Common myeloid progenitor, CD34-positive (primary cell): ENCODE measurements around the gene CAMTA1.

Experiments
- CTCF ChIA-PET: fragments of 350-600 bp; sonication (Branson Sonifier 250); formaldehyde crosslinking; loops from one replicate; lab custom pipeline; 2021; ENCODE audit warnings: antibody characterized with exemption; lab: Charles Lee
- POLR2A ChIA-PET: fragments of 350-600 bp; sonication (Branson Sonifier 250); formaldehyde crosslinking; loops from one replicate; lab custom pipeline; 2021; ENCODE audit warnings: antibody characterized with exemption; lab: Charles Lee
- DNase-seq, 3 donors: peaks; one replicate each; pipeline versions ENCODE4 v3.0.0 to v3.0.0-alpha.2; 2013
- H3K27ac ChIP-seq, 2 experiments: 1 replicate in 1 of 2; 2 replicates in 1 of 2; pipeline ENCODE4 v1.7.0; 2013; ENCODE audit warnings: inconsistent platforms in 2 of 2, low read length in 2 of 2, mild to moderate bottlenecking in 2 of 2, low read depth in 1 of 2, moderate library complexity in 1 of 2; ENCODE audit not compliant: severe bottlenecking in 2 of 2, insufficient read depth in 1 of 2, poor library complexity in 1 of 2
- H3K27me3 ChIP-seq, 5 experiments: replicated peaks in 2 of 5; 1 replicate in 3 of 5; 2 replicates in 2 of 5; pipeline versions ENCODE4 v1.6.1 to v1.7.0; 2013; ENCODE audit warnings: low read length in 4 of 5, mild to moderate bottlenecking in 2 of 5, moderate library complexity in 2 of 5, inconsistent platforms in 1 of 5; ENCODE audit not compliant: insufficient read depth in 5 of 5, control insufficient read depth in 4 of 5
- H3K36me3 ChIP-seq, 4 experiments: 1 replicate in 2 of 4; 2 replicates in 2 of 4; pipeline versions ENCODE4 v1.6.1 to v1.7.0; 2013; ENCODE audit warnings: low read length in 3 of 4, control low read depth in 1 of 4, mild to moderate bottlenecking in 1 of 4; ENCODE audit not compliant: control insufficient read depth in 4 of 4, insufficient read depth in 4 of 4
- H3K4me1 ChIP-seq, 4 experiments: 1 replicate in 3 of 4; 2 replicates in 1 of 4; pipeline versions ENCODE4 v1.6.1 to v1.7.1; 2013; ENCODE audit warnings: low read length in 3 of 4, mild to moderate bottlenecking in 3 of 4, control low read depth in 1 of 4, inconsistent platforms in 1 of 4, moderate library complexity in 1 of 4; ENCODE audit not compliant: control insufficient read depth in 4 of 4, insufficient read depth in 4 of 4; ENCODE audit errors: control extremely low read depth in 1 of 4
- H3K4me3 ChIP-seq, 7 experiments: 1 replicate in 4 of 7; 2 replicates in 3 of 7; pipeline versions ENCODE4 v1.5.1 to v1.7.0; 2013; ENCODE audit warnings: mild to moderate bottlenecking in 7 of 7, low read length in 6 of 7, moderate library complexity in 6 of 7, inconsistent platforms in 2 of 7, low read depth in 2 of 7, control low read depth in 1 of 7; ENCODE audit not compliant: insufficient read depth in 4 of 7, control insufficient read depth in 1 of 7; ENCODE audit errors: extremely low read depth in 1 of 7
- H3K9me3 ChIP-seq, 5 experiments: 1 replicate in 4 of 5; 2 replicates in 1 of 5; pipeline versions ENCODE4 v1.6.1 to v1.7.1; 2013; ENCODE audit warnings: low read length in 4 of 5, mild to moderate bottlenecking in 2 of 5, inconsistent platforms in 1 of 5, low read depth in 1 of 5, moderate library complexity in 1 of 5; ENCODE audit not compliant: control insufficient read depth in 4 of 5, insufficient read depth in 2 of 5; ENCODE audit errors: control extremely low read depth in 1 of 5
- WGBS: methylation state at CpG from one replicate; pipeline ENCODE4 v1.1.5; 2013; ENCODE audit not compliant: insufficient coverage; 5-methylcytosine and 5-hydroxymethylcytosine counted together

Gene CAMTA1

DNA sequence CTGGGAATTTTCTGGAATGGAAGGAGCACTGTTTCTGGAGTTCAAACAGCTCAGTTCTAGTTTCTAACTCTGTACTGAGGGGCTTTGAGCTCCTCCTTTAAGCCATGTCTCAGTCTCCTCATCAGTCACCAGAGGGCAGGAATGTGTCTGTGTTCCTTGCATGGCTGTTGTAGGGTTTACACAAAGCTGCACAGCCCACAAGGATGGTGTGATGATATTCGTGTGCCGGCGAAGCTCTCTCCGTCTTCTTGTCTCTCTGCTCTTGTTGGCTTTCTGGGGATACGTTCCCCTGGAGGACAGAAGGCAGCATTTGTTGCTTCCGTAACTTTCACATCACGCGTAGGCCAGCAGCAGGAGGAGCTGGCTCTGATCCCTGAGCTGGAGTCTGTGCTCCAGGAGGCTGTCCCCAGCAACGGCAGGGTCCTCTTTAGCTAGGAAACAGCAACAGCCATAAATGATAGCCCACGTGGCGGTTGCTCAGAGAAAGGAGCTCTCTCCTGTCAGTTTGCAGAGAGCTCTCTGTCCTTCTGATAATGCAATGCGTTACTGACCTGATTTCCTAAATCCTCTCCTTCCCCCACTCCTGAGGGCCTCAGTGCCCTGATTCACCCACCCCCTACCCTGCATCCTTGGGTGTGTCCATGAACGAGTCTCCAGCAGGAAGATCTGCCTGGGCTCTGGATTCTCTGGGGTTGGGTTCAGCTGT lies 796.7 kb downstream of the CAMTA1 start:
- no peak overlapping the region for H3K4me3 ChIP-seq
- 95% methylated on average over 11 of the region's 13 CpGs for WGBS
- CTCF ChIA-PET: interaction anchor here (1.4 to 1.6 kb wide), 2 partner anchors 60 to 66 kb away, joined by 3 to 8 read pairs; no protein-coding TSS in a partner anchor
- no peaks in the 10 kb centered on the region for H3K9me3 ChIP-seq
- H3K27me3 ChIP-seq: no peaks in the 10 kb centered on the region
- no peak overlapping the region for H3K27ac ChIP-seq
- no peak for DNase-seq
- H3K4me1 ChIP-seq: no peaks in the 10 kb centered on the region
- no peaks in the 10 kb centered on the region for H3K36me3 ChIP-seq
- POLR2A ChIA-PET: no interaction called here

DNA sequence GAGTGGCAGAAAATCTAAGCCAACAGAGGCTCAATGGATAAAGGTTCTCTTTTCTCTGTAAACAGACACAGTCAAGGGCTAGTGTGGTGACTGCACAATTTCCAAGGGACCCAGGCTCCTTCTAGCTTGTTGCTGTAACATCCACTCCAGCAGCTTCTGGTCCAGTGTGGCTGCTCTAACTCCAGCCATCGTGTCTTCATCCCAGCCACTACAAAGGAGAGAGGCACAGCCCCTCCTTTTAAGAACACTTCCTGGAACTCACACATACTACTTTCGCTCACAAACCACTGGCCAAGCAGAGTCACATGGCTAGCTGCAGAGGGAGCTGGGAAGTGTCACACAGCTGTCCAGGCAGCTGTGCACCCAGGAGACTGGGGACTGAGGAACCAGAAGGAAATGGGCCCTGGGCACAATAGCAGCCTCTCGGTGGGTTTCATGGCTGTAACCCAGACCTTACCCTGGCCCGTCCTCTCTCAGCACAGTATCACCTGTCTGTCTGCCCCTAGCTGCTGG lies 797.3 kb downstream of the CAMTA1 start:
- CTCF ChIA-PET: no interaction called here

DNA sequence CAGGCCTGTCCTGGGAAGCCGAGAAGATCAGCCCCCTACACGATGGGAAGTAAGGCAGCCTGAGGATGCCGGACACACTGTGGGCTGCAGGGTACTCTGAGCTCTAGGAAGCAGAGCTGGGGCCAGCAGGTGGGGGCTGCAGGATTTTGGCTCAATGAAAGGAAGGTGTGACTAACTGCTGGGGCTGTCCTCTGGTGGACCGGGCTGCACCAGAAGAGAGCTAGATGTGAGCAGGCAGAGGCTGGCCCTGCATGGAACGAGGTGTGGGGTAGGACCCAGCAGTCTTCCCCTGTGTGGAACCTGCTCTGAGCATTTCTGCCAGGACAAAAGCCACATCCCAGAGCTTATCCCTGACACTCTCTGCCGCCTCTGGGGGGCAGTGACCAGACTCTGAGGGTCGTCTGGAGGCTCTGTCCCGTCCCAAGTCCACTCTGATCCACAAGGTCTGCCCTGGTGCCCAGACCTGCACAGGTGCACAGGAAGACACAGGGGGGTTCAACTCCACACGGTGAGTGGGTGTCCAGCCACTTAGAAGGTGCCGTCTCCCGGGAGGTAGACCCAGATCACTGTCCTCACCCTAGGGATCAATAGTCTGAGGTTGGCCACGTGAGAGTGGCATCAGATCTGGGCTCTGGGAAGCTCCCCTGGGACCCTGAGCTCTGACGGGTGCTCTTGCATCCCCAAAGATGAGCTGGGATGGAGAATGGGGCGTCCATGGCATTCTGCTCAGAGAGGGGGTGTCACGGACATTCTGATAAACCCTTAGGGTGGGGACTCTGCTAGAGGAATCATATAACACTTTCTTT lies 798.2 kb downstream of the CAMTA1 start:
- 92% methylated on average over 14 of the region's 15 CpGs for WGBS
- Histone ChIP-seq H3K4me3 (no peak overlapping the region), H3K27me3 (no peaks in the 10 kb centered on the region), H3K9me3 (no peaks in the 10 kb centered on the region), H3K36me3 (no peaks in the 10 kb centered on the region), H3K27ac (no peak overlapping the region), H3K4me1 (no peaks in the 10 kb centered on the region)
- ChIA-PET CTCF (no interaction called here), POLR2A (no interaction called here)
- no peak for DNase-seq

More for the DNA sequence above, 797.3 kb downstream of the CAMTA1 start:
- no peak for DNase-seq
- no peaks in the 10 kb centered on the region for H3K4me1 ChIP-seq
- 92% methylated on average over 3 of the region's 4 CpGs for WGBS
- no peaks in the 10 kb centered on the region for H3K9me3 ChIP-seq
- POLR2A ChIA-PET: no interaction called here
- no peak overlapping the region for H3K4me3 ChIP-seq
- H3K27me3 ChIP-seq: no peaks in the 10 kb centered on the region
- H3K36me3 ChIP-seq: no peaks in the 10 kb centered on the region
- no peak overlapping the region for H3K27ac ChIP-seq

DNA sequence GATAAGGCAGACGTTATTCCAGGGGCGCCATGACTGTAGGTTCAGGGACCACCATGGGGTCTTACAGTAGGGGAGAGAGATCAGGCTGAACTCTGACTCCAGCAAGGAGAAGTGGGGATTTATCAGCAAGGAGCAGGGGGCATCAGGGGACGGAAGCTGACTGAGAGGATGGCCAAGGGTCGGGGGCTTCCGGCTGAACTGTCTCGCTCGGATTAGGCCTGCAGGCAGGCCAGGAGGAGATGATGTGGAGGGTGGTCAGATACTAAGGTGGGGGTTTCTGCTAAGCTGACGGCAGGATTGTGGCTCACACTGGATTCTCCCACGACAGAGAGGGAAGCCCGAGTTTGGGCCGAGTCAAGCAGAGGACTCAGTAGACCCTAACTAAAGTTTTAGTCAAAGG lies 798.9 kb downstream of the CAMTA1 start:
- H3K36me3 ChIP-seq: no peaks in the 10 kb centered on the region
- H3K4me3 ChIP-seq: no peak overlapping the region
- 97% methylated on average over 11 of the region's 11 CpGs for WGBS
- ChIA-PET CTCF (no interaction called here), POLR2A (no interaction called here)
- H3K9me3 ChIP-seq: no peaks in the 10 kb centered on the region
- H3K27me3 ChIP-seq: no peaks in the 10 kb centered on the region
- no peaks in the 10 kb centered on the region for H3K4me1 ChIP-seq
- DNase-seq: no peak
- H3K27ac ChIP-seq: no peak overlapping the region

DNA sequence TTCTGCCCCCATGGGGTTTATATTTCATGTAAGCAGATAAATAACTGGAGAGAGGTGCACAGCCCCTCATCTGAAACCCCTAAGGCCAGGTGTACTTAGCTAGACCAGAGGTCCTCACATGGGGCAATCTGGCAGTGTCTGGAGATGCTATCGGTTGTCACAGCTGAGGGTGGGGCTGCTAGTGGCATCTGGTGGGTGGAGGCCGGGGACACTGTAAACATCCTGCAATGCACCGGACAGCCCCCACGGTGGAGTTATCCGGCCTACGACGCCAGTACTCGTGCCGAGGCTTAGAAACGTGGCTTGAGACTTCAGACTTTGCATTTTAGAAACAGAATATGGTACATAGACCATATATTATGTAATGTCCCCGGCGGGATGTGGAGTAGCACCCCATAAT lies 799.4 kb downstream of the CAMTA1 start:
- no peak overlapping the region for H3K27ac ChIP-seq
- DNase-seq: no peak
- WGBS: 100% methylated on average over 2 of the region's 12 CpGs
- no peaks in the 10 kb centered on the region for H3K36me3 ChIP-seq
- ChIA-PET POLR2A (no interaction called here), CTCF (no interaction called here)
- H3K27me3 ChIP-seq: no peaks in the 10 kb centered on the region
- no peaks in the 10 kb centered on the region for H3K9me3 ChIP-seq
- H3K4me3 ChIP-seq: no peak overlapping the region
- no peaks in the 10 kb centered on the region for H3K4me1 ChIP-seq

DNA sequence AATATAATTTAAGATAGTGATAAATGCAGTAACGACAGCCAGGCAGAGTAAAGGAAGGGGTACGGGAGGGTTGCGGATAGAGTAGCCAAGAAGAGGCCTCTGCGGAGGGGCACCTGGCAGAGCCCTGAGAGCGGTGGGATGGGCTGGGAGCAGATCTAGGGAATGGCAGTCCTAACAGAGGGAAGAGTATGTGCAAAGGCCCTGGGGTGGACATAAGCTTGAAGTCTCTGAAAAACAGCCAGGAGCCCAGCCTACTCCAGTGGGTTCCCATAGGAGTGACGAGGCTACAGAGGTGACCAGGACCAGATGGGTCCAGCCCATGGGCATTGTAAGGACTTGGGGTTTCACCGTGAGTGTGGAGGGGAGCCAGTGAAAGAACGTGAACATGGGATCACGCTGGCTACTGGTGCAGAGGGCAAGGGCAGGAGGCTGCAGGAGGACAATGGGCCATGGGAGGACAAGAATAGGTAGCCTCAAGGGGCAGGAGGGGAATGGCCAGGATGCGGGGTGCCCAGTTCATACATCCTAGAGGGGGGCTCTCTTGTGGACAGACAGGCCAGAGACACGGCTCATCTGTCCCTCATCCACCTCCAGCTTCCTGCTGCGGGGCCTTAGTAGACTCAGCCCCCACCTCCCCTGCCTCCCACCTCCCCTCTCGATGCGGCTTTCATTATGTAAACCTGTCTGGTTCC lies 800.1 kb downstream of the CAMTA1 start:
- POLR2A ChIA-PET: no interaction called here
- DNase-seq: no peak

More for the DNA sequence above, 800.1 kb downstream of the CAMTA1 start:
- no peak overlapping the region for H3K4me3 ChIP-seq
- no peaks in the 10 kb centered on the region for H3K9me3 ChIP-seq
- no peaks in the 10 kb centered on the region for H3K27me3 ChIP-seq
- no peaks in the 10 kb centered on the region for H3K4me1 ChIP-seq
- H3K36me3 ChIP-seq: no peaks in the 10 kb centered on the region
- H3K27ac ChIP-seq: no peak overlapping the region
- WGBS: 99% methylated on average over 12 of the region's 14 CpGs
- CTCF ChIA-PET: interaction anchor here (1.0 kb wide), 1 partner anchor 61 kb away, joined by 3 read pairs; no protein-coding TSS in a partner anchor
